NCI-H510A treated with DMSO at 0.1 percent for 48 hours (cell line): ENCODE measurements around the gene ERC2.

Experiments
- DNase-seq: peaks from one replicate; lab custom pipeline; 2025; lab: John Stamatoyannopoulos, UW

ERC2 gene

DNA sequence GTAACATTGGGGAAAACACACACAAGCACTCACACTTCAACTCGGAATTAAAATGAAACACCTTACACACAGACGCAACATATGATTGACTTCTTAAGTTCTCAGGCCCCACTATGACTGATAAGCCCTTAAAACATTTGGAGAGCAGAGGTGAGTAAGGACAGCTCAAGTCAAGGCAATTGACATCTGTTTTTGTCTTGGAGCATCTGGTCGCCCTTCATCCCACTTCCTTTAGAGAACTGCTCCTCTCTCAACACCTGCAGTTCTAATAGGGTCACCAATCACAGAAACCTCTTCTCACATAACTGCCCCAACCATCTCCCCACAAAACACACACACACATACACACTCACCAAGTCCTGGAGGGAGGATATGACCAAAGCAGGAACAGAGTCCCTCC lies 43.4 kb downstream of the ERC2 start:
- no peak for DNase-seq

DNA sequence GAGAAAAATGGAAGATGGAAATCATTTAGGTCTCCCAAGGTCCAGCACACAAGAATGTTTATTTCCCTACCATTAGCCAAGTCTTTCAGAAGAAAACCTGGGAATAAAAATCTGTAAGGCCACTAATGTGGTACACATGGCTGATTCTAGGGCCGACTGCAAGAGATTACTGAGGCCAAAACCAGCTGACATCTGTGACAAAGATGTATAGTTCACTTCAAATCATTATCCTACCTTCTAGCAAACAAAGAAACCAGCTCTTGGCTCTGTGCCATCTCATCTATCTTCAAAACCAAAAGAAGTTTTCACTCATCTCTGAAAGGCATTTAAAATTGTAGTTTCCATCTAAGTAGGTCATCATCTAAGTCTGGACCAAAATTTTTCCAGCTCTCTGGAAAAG lies 43.9 kb downstream of the ERC2 start:
- no peak for DNase-seq

DNA sequence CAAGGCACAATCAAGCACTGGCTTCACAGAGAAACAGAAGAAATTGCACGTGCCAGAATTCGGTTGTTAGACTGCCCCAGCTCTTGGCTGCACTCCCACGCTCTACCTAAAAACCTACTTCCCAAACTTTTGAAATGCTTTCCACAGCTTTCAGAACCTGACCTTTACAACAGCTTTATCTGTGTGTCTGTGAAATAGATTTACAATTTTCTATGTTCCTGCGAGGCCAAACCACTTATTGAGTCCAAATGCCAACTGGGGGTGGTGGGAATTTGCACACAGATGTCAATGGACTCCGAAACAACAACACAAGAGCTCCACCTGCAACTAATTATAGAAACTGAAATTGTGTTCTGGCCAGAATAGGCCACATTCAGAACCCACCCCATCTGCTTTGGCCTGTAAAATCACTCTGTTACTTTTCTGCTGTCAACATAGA lies 44.6 kb downstream of the ERC2 start:
- DNase-seq: no peak

DNA sequence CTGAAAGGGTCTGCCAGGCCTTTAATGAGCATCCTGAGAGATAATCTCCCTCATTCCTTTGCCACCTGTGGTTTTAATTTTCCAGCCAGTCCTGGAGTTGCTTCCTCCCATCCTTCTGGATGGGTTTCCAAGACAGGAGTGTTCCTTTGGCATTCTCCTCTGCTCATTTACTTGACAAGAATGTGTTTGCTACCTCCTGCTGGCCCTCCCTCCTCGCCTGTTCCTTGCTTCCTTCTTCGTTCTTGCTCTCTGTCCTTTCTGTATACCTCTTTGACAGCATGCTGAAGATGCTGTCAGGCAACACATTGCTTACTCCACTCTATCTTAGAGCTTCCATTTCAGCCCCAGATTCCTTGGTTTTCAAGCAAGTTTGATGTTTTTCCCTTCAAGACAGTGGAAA lies 46.0 kb downstream of the ERC2 start:
- no peak for DNase-seq

DNA sequence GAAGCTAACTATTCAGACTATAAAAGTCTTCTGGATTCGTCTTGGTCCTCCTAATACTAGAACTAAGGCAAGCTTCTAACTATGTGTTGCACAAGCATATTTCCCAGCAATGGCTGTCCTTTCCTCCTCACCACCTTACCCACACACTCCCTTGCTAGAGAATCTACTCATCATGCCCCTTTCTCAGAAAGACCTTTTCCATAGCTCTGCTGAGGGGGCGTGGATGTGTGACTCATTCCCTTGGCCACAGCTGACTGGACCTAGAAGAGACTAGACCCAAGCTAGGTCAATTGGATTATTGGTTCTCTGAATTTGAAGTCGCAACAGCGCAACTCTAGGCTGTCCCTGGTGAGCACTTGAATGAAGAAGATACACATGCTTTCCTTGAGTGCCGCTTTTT lies 47.1 kb downstream of the ERC2 start:
- DNase-seq: no peak

- no peak for DNase-seq
Measured at GRCh38 chr3:56415652-56416051, 52.6 kb downstream of the ERC2 start.

DNA sequence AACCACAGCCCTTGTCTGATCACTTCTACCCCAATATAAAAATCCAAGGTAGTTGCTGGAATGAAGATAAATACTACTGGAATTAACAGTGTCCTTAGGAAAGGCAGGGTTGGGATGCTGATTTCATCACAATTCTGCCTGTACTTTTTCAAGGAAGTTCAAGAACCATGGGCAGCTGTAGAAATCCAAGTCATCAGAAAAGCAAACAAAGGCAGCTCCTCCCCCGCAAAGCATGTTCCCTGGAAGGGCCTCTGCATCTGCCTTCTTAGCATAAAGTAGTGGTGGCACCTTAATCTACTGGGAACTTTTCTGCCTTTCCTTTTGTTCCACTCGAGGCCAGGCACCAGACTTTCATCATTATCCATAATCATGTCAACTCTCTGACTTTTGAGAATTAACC lies 54.4 kb downstream of the ERC2 start:
- peak; percentile 6 for DNase-seq

DNA sequence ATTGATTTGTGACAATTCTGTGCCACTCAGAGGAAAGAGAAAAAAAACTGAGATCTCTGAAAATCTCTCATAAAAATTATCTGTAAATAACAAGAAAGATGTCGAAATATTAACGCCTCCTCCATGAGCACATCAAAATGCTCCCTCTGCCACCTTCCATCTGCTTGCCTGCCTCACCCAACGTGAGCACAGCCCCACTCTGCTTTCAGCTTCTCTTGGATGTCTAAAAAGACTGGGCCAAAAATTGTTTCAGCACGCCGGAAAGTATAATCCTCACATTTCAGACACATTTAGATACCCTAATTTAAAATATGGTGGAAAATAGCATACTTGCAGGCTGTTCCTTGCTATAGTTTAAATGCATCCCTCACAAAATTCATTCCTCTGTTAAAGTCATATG lies 57.1 kb downstream of the ERC2 start:
- DNase-seq: no peak

DNA sequence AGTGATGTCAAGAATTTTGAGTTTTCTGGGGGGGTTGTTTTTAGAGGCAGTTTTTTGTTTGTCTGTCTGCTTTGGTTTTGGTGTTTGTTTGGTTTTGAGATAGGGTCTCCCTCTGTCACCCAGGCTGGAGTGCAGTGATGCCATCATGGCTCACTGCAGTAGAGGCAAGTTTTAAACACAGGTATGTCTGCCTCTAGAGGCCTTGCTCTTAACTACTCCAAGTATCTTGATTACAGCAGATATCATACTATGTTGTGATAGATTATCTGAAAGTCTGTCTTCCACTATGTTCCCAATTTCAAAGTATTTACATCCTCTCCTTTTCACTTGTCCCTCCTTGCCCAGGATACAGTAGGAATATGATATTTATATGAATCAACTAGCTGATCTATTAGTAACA lies 57.7 kb downstream of the ERC2 start:
- no peak for DNase-seq

DNA sequence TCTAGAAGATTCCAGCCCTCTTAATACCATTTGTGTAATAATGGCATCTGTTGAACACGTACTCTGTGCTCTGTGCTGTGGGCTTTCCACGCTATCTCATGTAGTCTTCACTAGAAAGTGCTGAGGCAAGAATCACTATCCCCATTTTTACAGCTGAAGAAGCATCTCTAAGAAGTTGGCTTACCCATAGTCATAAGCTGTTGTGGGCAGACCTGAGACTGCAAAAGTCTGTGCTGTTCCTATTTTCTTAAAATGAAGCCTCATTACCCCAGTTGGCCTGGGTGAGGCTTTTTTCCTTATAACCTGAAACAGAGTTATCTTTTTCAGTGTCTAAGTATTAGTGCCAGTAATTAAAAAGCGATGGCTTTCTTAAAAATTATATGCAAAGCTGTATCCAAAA lies 58.5 kb downstream of the ERC2 start:
- no peak for DNase-seq

DNA sequence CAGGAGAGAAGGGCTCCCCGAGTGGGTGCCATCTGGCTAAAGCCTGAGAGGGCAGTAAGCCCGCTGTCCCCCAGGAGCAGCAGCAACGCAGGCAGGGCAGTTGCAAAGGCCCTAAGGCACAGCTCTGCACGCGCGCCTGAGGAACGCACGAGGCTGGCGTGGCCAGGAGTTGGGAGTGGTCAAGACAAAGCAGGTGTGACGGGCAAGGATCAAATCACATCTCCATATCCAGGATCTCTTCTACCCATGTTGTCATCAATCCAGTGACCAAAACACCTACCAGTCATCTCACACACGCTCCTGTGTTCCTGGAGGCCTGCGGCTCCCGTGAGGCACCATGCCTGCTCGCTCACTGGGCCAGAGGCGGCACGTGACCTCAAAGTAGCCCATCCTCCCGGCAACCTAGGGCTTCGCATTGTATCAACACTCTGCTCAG lies 59.5 kb downstream of the ERC2 start:
- DNase-seq: no peak

DNA sequence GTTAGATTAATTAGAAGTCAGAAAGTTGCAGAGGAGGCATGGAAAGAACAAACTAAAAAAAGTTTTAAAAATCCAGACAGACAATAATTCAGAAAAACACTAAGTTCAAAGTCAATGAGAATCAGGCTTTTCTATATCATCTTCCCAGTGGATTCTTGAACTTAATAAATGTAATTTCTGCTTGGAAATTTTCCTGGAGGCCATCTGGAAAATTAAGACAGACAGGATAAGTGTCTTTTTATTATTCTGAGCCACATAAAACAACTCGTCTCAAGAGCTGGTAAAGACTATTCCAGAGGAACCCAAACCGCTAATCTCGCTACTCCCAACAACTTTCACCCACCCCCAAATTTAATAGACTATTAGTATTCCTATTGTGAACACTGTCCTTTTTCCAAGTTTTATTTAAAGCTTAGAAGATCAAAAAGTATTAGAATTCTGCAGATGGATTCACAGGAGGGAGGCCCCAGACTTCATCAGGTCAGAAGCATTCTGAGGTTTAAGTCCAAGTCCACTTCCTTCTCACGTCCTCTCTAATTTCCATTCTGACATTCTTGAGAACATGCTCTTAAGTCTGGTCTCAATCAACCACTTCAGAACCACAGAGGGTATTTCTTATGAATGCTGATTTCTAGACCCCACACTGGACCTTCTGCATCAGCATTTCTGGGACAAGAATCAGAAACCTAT lies 61.3 kb downstream of the ERC2 start:
- no peak for DNase-seq

GRCh38 chr3:56404884-56405283 lies 63.4 kb downstream of the ERC2 start:
- no peak for DNase-seq

DNA sequence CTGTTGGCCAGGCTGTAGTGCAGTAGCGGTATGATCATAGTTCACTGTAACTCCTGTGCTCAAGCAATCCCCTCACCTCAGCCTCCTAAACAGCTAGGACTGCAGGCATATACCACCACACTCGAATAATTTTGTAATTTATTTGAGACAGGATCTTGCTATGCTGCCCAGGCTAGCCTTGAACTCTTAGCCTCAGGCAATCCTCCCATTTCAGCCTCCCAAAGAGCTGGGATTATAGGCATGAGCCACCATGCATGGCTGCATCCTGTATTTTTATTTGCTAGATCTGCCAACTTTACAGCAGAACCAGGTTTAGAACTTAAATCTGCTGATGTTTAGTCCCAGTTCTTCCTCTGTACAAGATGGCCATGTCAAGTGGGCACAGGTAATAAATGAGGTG lies 69.6 kb downstream of the ERC2 start:
- DNase-seq: no peak

GRCh38 chr3:56397798-56398197 lies 70.5 kb downstream of the ERC2 start:
- DNase-seq: no peak

- no peak for DNase-seq
Measured at GRCh38 chr3:56389183-56389830, 79.0 kb downstream of the ERC2 start.

GRCh38 chr3:56383092-56383491 lies 85.2 kb downstream of the ERC2 start:
- no peak for DNase-seq

DNA sequence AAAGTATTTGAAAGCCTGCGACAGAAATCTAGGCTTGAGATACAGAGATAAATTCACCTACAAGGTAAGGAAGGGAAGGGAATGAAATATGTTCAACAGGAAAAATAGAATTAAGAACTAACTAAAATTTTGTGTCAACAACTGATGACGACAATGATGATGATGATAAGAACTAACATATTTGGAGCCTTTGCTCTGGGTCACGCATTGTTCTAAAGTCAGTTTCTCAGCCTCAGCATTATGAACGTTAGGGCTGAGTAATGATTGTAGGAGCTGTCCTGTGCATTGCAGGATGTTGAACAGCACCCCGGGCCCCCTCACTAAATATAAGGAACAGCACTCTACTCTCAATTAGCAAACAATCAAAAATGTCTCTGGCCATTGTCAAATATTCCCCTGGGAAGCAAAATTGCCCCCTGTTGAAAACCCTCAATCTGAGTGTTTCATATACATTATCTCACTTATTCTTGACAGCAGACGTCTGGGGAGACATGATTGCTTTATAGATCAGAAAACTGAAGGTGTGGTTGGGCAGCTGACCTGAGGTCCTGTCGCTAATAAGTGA lies 88.5 kb downstream of the ERC2 start:
- no peak for DNase-seq

DNA sequence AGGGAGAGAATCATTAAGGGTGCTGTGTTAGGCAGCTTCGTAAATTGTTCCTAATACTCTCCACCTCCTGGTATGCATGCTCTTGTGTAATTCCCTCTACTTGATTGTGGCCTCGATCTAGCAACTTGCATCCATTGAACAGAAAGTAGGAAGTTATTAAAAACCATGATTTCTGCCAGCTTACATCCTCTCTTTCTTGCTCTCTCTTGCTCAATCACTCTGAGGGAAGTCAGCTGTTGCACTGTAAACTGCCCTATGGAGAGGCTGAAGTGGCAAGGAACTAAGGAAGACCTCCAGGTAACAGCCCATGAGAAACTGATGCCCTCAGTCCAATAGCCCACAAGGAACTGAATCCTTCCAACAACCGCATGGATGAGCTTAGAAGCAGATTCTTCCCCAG lies 92.6 kb downstream of the ERC2 start:
- no peak for DNase-seq

GRCh38 chr3:56373386-56373785 lies 94.9 kb downstream of the ERC2 start:
- no peak for DNase-seq

- DNase-seq: no peak
Measured at GRCh38 chr3:56370991-56371775, 97.1 kb downstream of the ERC2 start.

DNA sequence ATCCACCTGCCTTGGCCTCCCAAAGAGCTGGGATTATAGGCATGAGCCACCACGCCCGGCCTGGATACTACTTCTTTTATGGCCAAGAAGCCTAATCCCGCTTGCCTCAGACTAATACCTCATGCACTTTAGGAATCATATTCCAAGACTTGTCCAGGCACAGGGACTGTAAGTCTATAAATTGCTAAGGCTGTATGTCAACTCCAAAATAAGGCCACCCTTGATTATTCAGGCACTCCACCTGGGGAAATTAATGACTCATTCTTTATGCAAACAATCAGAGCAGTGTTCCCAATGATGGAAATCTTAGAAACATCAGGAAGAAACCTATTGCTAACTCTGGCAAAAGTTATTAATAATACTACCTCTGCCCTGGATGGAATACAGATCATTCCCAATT lies 98.4 kb downstream of the ERC2 start:
- DNase-seq: no peak

DNA sequence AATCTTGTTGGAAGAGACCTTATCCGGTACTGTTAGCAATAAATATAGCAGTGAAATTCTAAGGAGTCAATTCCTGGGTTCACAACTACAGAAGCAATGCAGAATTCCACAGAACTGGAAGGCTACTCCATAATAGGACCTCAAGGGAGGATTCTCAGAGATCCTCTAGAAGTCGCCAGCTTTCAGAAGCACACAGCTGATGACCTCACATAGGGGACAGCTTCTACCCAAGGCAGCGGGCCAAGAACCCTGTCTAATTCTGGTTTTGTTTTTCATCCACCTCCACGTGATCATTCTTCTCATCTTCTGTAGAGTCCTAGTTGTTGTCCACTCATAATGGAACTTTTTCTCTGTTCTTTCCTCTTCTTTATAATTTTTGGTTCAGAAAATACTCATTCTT lies 99.4 kb downstream of the ERC2 start:
- DNase-seq: no peak
